Ishikawa (cell line): Measurements from ENCODE around the gene MACC1.

Experiments
- CEBPB ChIP-seq: IDR thresholded peaks from 2 replicates; pipeline ENCODE4 v1.6.1; 2012
- CREB1 ChIP-seq: IDR thresholded peaks from 2 replicates; pipeline ENCODE4 v1.6.1; 2012; ENCODE audit warnings: low read depth
- EGR1 ChIP-seq: IDR thresholded peaks from 2 replicates; pipeline ENCODE4 v1.6.1; 2012
- EP300 ChIP-seq: IDR thresholded peaks from 2 replicates; pipeline ENCODE4 v1.6.1; 2012; ENCODE audit warnings: borderline replicate concordance
- FOXM1 ChIP-seq: IDR thresholded peaks from 2 replicates; pipeline ENCODE4 v1.6.1; 2012; ENCODE audit warnings: low read depth, borderline replicate concordance
- MAX ChIP-seq: IDR thresholded peaks from 2 replicates; pipeline ENCODE4 v1.6.1; 2012
- NFIC ChIP-seq: IDR thresholded peaks from 2 replicates; pipeline ENCODE4 v1.6.1; 2012
- RAD21 ChIP-seq: IDR thresholded peaks from 2 replicates; pipeline ENCODE4 v1.6.1; 2012; ENCODE audit warnings: low read depth
- REST ChIP-seq: IDR thresholded peaks from 2 replicates; pipeline ENCODE4 v1.6.1; 2012; ENCODE audit warnings: low read depth, mild to moderate bottlenecking
- TAF1 ChIP-seq: IDR thresholded peaks from 2 replicates; pipeline ENCODE4 v1.6.1; 2012; ENCODE audit warnings: low read depth, mild to moderate bottlenecking
- TCF12 ChIP-seq: IDR thresholded peaks from 2 replicates; pipeline ENCODE4 v1.6.1; 2012; ENCODE audit warnings: low read depth
- TEAD4 ChIP-seq: IDR thresholded peaks from 2 replicates; pipeline ENCODE4 v1.6.1; 2012
- USF1 ChIP-seq: IDR thresholded peaks from 2 replicates; pipeline ENCODE4 v1.6.1; 2012
- YY1 ChIP-seq: IDR thresholded peaks from 2 replicates; pipeline ENCODE4 v1.6.1; 2012; ENCODE audit warnings: low read depth
- ZBTB7A ChIP-seq: IDR thresholded peaks from 2 replicates; pipeline ENCODE4 v1.6.1; 2012; ENCODE audit warnings: low read depth

The MACC1 gene

GRCh38 chr7:20151708-20152456 is 65.3 kb downstream of the MACC1 start:
- TF ChIP-seq MAX (no peak), RAD21 (no peak)

- TF ChIP-seq TAF1 (no peak), FOXM1 (no peak), CREB1 (no peak), TEAD4 (no peak), REST (no peak), ZBTB7A (no peak), CEBPB (no peak), NFIC (no peak), TCF12 (no peak), RAD21 (no peak), EGR1 (no peak), YY1 (no peak), USF1 (no peak), EP300 (no peak), MAX (no peak)
Observed at GRCh38 chr7:20146451-20146850, 70.7 kb downstream of the MACC1 start.

GRCh38 chr7:20144801-20145200 is 72.4 kb downstream of the MACC1 start:
- TF ChIP-seq TAF1 (no peak), TEAD4 (no peak), CEBPB (no peak), NFIC (no peak), MAX (no peak), FOXM1 (no peak), CREB1 (no peak), USF1 (no peak), EGR1 (no peak), RAD21 (no peak), EP300 (no peak), REST (no peak), TCF12 (no peak), ZBTB7A (no peak), YY1 (no peak)

GRCh38 chr7:20141666-20142065 is 75.5 kb downstream of the MACC1 start:
- TF ChIP-seq TCF12 (no peak), CEBPB (no peak), EP300 (no peak), NFIC (no peak), USF1 (no peak), CREB1 (no peak)

GRCh38 chr7:20141002-20141345 is 76.2 kb downstream of the MACC1 start:
- TF ChIP-seq YY1 (no peak), NFIC (no peak), TEAD4 (no peak), MAX (no peak)
